H1 (cell line): ENCODE results near the gene FSD1. TPM values are rescaled to one million over a fixed set of nuclear protein-coding genes. Genes with fewer than 3 reads are reported as not detected.

Experiments used
- CTCF ChIA-PET: fragments of 300-600 bp; sonication (Branson Sonifier 250); formaldehyde crosslinking; loops from one replicate; lab custom pipeline; 2021; ENCODE audit not compliant: partially characterized antibody; lab: Charles Lee
- POLR2A ChIA-PET: fragments of 300-600 bp; sonication (Branson Sonifier 250); formaldehyde crosslinking; loops from one replicate; lab custom pipeline; 2021; ENCODE audit warnings: inconsistent platforms; ENCODE audit not compliant: partially characterized antibody; lab: Charles Lee
- DNase-seq, 2 experiments: peaks; one replicate each; pipeline versions ENCODE4 v3.0.0 to v3.0.0-alpha.2; 2010 to 2022; ENCODE audit warnings: low spot score in 2 of 2, low read depth in 1 of 2, mixed read lengths in 1 of 2
- FAIRE-seq: peaks from 2 replicates; lab custom pipeline; 2011; peaks lifted over from hg19 to GRCh38; lab: Jason Lieb, UNC
- H2AFZ ChIP-seq: 2 replicates; pipeline ENCODE4 v1.8.1; 2012; ENCODE audit warnings: low read length, inconsistent platforms
- H2AK5ac ChIP-seq: 2 replicates; pipeline ENCODE4 v1.6.1; 2013; ENCODE audit warnings: low read depth, low read length
- H2BK120ac ChIP-seq: replicated peaks from 2 replicates; pipeline ENCODE3; 2013; ENCODE audit warnings: low read depth, low read length, inconsistent platforms
- H2BK12ac ChIP-seq: 2 replicates; pipeline ENCODE4 v1.6.1; 2013; ENCODE audit warnings: low read depth, low read length
- H2BK15ac ChIP-seq: 2 replicates; pipeline ENCODE4 v1.6.1; 2013; ENCODE audit warnings: low read length
- H2BK20ac ChIP-seq: 2 replicates; pipeline ENCODE4 v1.6.1; 2013; ENCODE audit warnings: low read length
- H2BK5ac ChIP-seq: 2 replicates; pipeline ENCODE4 v1.6.1; 2013; ENCODE audit warnings: low read depth, low read length
- H3K14ac ChIP-seq: 2 replicates; pipeline ENCODE4 v1.6.1; 2013; ENCODE audit warnings: inconsistent platforms; ENCODE audit not compliant: insufficient read length
- H3K18ac ChIP-seq: 2 replicates; pipeline ENCODE4 v1.6.1; 2013; ENCODE audit warnings: low read length; ENCODE audit errors: extremely low read depth
- H3K23ac ChIP-seq: 2 replicates; pipeline ENCODE4 v1.6.1; 2013; ENCODE audit warnings: inconsistent platforms; ENCODE audit not compliant: insufficient read length
- H3K23me2 ChIP-seq: 2 replicates; pipeline ENCODE4 v1.6.1; 2013; ENCODE audit warnings: low read depth, low read length
- H3K27ac ChIP-seq: 2 replicates; pipeline ENCODE4 v1.6.1; 2011; ENCODE audit warnings: low read depth, low read length, inconsistent platforms
- H3K27me3 ChIP-seq, 4 experiments: replicated peaks in 1 of 4; 1 replicate in 1 of 4; 2 replicates in 3 of 4; pipeline versions ENCODE4 v1.6.1 to v1.8.1; 2011 to 2013; ENCODE audit warnings: low read length in 3 of 4, mild to moderate bottlenecking in 3 of 4, inconsistent platforms in 2 of 4, mixed read lengths in 2 of 4, moderate library complexity in 1 of 4; ENCODE audit not compliant: control insufficient read depth in 3 of 4, insufficient read depth in 3 of 4; ENCODE audit errors: extremely low read depth in 1 of 4
- H3K36me3 ChIP-seq, 4 experiments: 2 replicates each; pipeline versions ENCODE4 v1.6.1 to v1.8.1; 2011 to 2013; ENCODE audit warnings: mild to moderate bottlenecking in 4 of 4, low read length in 3 of 4, moderate library complexity in 2 of 4, control low read depth in 1 of 4, inconsistent platforms in 1 of 4; ENCODE audit not compliant: insufficient read depth in 4 of 4, control insufficient read depth in 2 of 4
- H3K4ac ChIP-seq: replicated peaks from 2 replicates; pipeline ENCODE3; 2013; ENCODE audit warnings: low read length, low read depth, mixed read lengths, inconsistent platforms; ENCODE audit not compliant: insufficient read length
- H3K4me1 ChIP-seq, 4 experiments: replicated peaks in 1 of 4; 1 replicate in 1 of 4; 2 replicates in 3 of 4; pipeline versions ENCODE4 v1.6.1 to v1.8.1; 2011 to 2013; ENCODE audit warnings: low read length in 3 of 4, inconsistent platforms in 2 of 4, mixed read lengths in 1 of 4; ENCODE audit not compliant: insufficient read depth in 4 of 4, control insufficient read depth in 3 of 4
- H3K4me2 ChIP-seq, 2 experiments: 2 replicates each; pipeline versions ENCODE4 v1.6.1 to v1.8.1; 2011 to 2013; ENCODE audit warnings: low read depth in 2 of 2, low read length in 2 of 2, control low read depth in 1 of 2, inconsistent platforms in 1 of 2, mild to moderate bottlenecking in 1 of 2; ENCODE audit not compliant: insufficient read depth in 1 of 2
- H3K4me3 ChIP-seq, 4 experiments: fragments of 200-600, 300-600 bp in 1 of 4; sonication (generic), shearing (Covaris generic), sonication (Bioruptor Twin) in 1 of 4; 2 replicates each; pipeline versions ENCODE4 v1.5.1 to v1.8.1; 2011 to 2016; ENCODE audit warnings: low read length in 4 of 4, low read depth in 3 of 4, control low read depth in 2 of 4, inconsistent platforms in 2 of 4, mild to moderate bottlenecking in 2 of 4, mixed read lengths in 1 of 4, moderate library complexity in 1 of 4; ENCODE audit not compliant: insufficient read depth in 2 of 4; ENCODE audit errors: extremely low read depth in 1 of 4
- H3K56ac ChIP-seq: replicated peaks from 2 replicates; pipeline ENCODE3; 2013; ENCODE audit warnings: low read depth, mild to moderate bottlenecking, mixed read lengths, low read length, inconsistent platforms; ENCODE audit not compliant: insufficient read length
- H3K79me1 ChIP-seq: 2 replicates; pipeline ENCODE4 v1.6.1; 2013; ENCODE audit warnings: low read depth, low read length, control low read depth
- H3K79me2 ChIP-seq, 2 experiments: 2 replicates each; pipeline versions ENCODE4 v1.6.1 to v1.8.1; 2012 to 2013; ENCODE audit warnings: low read length in 2 of 2, mild to moderate bottlenecking in 2 of 2, inconsistent platforms in 1 of 2; ENCODE audit not compliant: insufficient read depth in 2 of 2, control insufficient read depth in 1 of 2
- H3K9ac ChIP-seq, 4 experiments: replicated peaks in 1 of 4; 1 replicate in 1 of 4; 2 replicates in 3 of 4; pipeline versions ENCODE4 v1.6.1 to v1.8.1; 2011 to 2013; ENCODE audit warnings: low read depth in 3 of 4, low read length in 3 of 4, control low read depth in 2 of 4, mild to moderate bottlenecking in 2 of 4, moderate library complexity in 2 of 4, inconsistent platforms in 1 of 4; ENCODE audit errors: extremely low read depth in 1 of 4
- H3K9me3 ChIP-seq, 2 experiments: 2 replicates each; pipeline versions ENCODE4 v1.6.1 to v1.8.1; 2012 to 2013; ENCODE audit warnings: mild to moderate bottlenecking in 2 of 2, moderate library complexity in 2 of 2, control low read depth in 1 of 2, inconsistent platforms in 1 of 2, low read depth in 1 of 2, low read length in 1 of 2, mixed read lengths in 1 of 2; ENCODE audit not compliant: insufficient read depth in 2 of 2
- H4K20me1 ChIP-seq, 2 experiments: replicated peaks in 1 of 2; 2 replicates each; pipeline versions ENCODE3 to v1.8.1; 2011 to 2013; ENCODE audit warnings: inconsistent platforms in 2 of 2, low read length in 2 of 2, mild to moderate bottlenecking in 1 of 2; ENCODE audit not compliant: insufficient read depth in 2 of 2, control insufficient read depth in 1 of 2
- H4K5ac ChIP-seq: 2 replicates; pipeline ENCODE4 v1.6.1; 2013; ENCODE audit warnings: low read length, low read depth, mixed read lengths, inconsistent platforms; ENCODE audit not compliant: insufficient read length
- H4K8ac ChIP-seq: 2 replicates; pipeline ENCODE4 v1.8.0; 2013; ENCODE audit warnings: mild to moderate bottlenecking, moderate library complexity, low read length, inconsistent platforms; ENCODE audit not compliant: insufficient read depth; ENCODE audit errors: extremely low read depth
- H4K91ac ChIP-seq: replicated peaks from 2 replicates; pipeline ENCODE3; 2013; ENCODE audit warnings: low read length, mixed read lengths, inconsistent platforms; ENCODE audit not compliant: insufficient read length
- KDM1A ChIP-seq: fragments of 200-600, 300-600 bp; sonication (generic); IDR thresholded peaks from 2 replicates; pipeline ENCODE4 v1.7.1; 2016; ENCODE audit warnings: mild to moderate bottlenecking, low read length, borderline replicate concordance
- TCF12 ChIP-seq: IDR thresholded peaks from 2 replicates; pipeline ENCODE4 v1.6.1; 2011; ENCODE audit warnings: low read depth, mild to moderate bottlenecking, low read length
- WGBS, 2 experiments: shearing (Covaris generic) in 1 of 2; methylation state at CpG; one replicate each; pipeline versions ENCODE4 v1.1.6 to v1.1.7; 2013 to 2015; ENCODE audit warnings: low lambda C conversion rate in 2 of 2, mixed read lengths in 2 of 2, inconsistent platforms in 1 of 2, low coverage in 1 of 2, missing lambda C conversion rate in 1 of 2; ENCODE audit not compliant: insufficient replicate concordance in 2 of 2, insufficient coverage in 1 of 2, insufficient read length in 1 of 2; ENCODE audit errors: extremely low coverage in 1 of 2, missing lambda C conversion rate in 1 of 2; 5-methylcytosine and 5-hydroxymethylcytosine counted together
- polyA plus RNA-seq, 7 experiments: library from polyadenylated mRNA; depleted of rRNA in 3 of 7; stranded (reverse) in 5 of 7; unstranded in 2 of 7; fragments of >200 nt in 5 of 7; fragments of 200-250 nt in 2 of 7; gene quantifications; 1 replicate in 5 of 7; 2 replicates in 1 of 7; 4 replicates in 1 of 7; pipeline versions ENCODE4 v1.2.1 to v1.2.3, GENCODE V29; 2011 to 2013; ENCODE audit warnings: missing spikeins in 2 of 7, mixed read lengths in 2 of 7
- total RNA-seq: library from RNA; stranded (reverse); fragmentation: NEBNext Ultra II Directional; extraction: Animal tissue kit (Norgen Biotek cat#: 25700); gene quantifications from 2 replicates; pipeline ENCODE4 v1.2.1, GENCODE V29; 2021

Gene FSD1
- total and polyA plus RNA-seq, 2 of the 8 experiments (the other 6 are each of a cell fraction or from before 2014, with no cell fraction given), result 58.8 to 181 TPM

DNA sequence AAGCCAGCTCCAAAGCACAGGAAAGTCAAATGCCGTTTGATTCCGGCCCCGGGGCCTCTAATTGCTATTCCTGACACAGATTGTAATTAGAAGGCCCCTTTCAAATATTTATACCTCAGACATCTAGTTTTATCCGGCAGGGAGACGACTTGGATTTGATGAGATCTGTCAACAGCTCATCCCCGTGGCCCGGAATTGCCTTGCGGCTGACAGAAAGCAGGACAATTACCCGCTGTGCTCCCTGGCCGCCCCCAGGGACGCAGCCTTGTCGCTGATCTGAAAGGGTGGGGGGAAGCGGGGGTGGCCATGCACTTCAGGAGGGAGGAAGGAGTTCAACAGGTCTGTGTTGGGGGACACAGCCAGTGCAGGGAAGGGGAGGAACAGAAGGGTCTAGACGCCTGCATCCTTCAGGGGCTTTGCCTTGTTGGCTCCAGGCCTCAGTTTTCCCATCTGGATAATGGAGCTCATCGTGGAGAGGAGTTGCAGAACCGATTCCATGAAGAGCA is 27.2 kb upstream of the FSD1 start:
- no peaks in the 10 kb centered on the region for H3K9me3 ChIP-seq
- H3K23ac ChIP-seq, result no peak overlapping the region
- H3K4ac ChIP-seq, result no peak overlapping the region
- H3K4me3 ChIP-seq, result no peak overlapping the region
- no peak overlapping the region for H3K27ac ChIP-seq
- H2BK120ac ChIP-seq, result no peak overlapping the region
- H2AK5ac ChIP-seq, result no peak overlapping the region
- no peaks in the 10 kb centered on the region for H3K79me1 ChIP-seq
- H3K79me2 ChIP-seq, result no peaks in the 10 kb centered on the region
- peaks cover 0 to 2% of the 10 kb centered on the region in 2 experiments for H4K20me1 ChIP-seq
- no peak overlapping the region for H4K91ac ChIP-seq
- CTCF ChIA-PET, result interaction anchor here (1.2 to 14.6 kb wide), 6 partner anchors 9 to 68 kb away, joined by 3 to 311 read pairs (median 5); partner anchors contain the start of genes MPND and STAP2
- no peak overlapping the region for H2BK5ac ChIP-seq
- no peak for FAIRE-seq
- TF ChIP-seq KDM1A, result peak; percentile 87; the same call in 1 of the 2 replicates
- TF ChIP-seq TCF12, result no peak
- TF ChIP-seq, all 59 proteins: peak for 1
- Histone ChIP-seq H3K4me2 (no peak overlapping the region; a peak in 1 of 4 replicates), H2BK15ac (no peak overlapping the region), H3K27me3 (peaks cover 9 to 32% (median 29%) of the 10 kb centered on the region in 4 experiments), H2AFZ (no peak overlapping the region), H3K18ac (no peak overlapping the region), H2BK12ac (no peak overlapping the region), H3K14ac (no peak overlapping the region), H4K5ac (no peak overlapping the region), H4K8ac (no peak overlapping the region), H3K36me3 (no peaks in the 10 kb centered on the region), H3K23me2 (peaks cover 9% of the 10 kb centered on the region; the same call in 1 of the 2 replicates), H3K56ac (no peak overlapping the region), H3K4me1 (no peaks in the 10 kb centered on the region; a peak in 4 of 7 replicates), H3K9ac (no peak overlapping the region), H2BK20ac (no peak overlapping the region)
- WGBS, 2 experiments, result 67% methylated on average over 16 of the region's 16 CpGs; no CpG with 5 or more reads in 1 of the 2 experiments
- no peak for DNase-seq
- POLR2A ChIA-PET, result interaction anchor here (0.6 to 4.0 kb wide), 6 partner anchors 11 to 158 kb away, joined by 3 to 19 read pairs (median 4); partner anchors contain the start of genes MPND and YJU2
